ENCODE results near the gene TMEM141. TPM values are rescaled to one million over a fixed set of nuclear protein-coding genes. Genes with fewer than 3 reads are reported as not detected.

The TMEM141 gene
- total and polyA plus RNA-seq, 7 experiments from 2014 or later: 27.2 to 54.9 (median 30.6) TPM

Small RNAs within 50 kb of the gene (microRNA-seq; reads per million reads assigned to microRNA genes)
- gene MIR4292 (ENCODE audit: borderline microRNAs expressed): not detected
- not detected for gene MIR6722 (ENCODE audit: borderline microRNAs expressed)

Other genes with a start within 250 kb of the TMEM141 start
- 10 to 100 TPM; 49.7 to 92.9 (median 58.0) TPM for gene NOTCH1, start 245.3 kb upstream of the TMEM141 start, total RNA-seq
- gene NOTCH1, start 245.3 kb upstream of the TMEM141 start, polyA plus RNA-seq: 1 to 10 TPM; 1.9 to 7.1 TPM
- gene EGFL7, start 128.4 kb upstream of the TMEM141 start, total RNA-seq: 1 to 10 TPM in 1 of 5 experiments, under 1 TPM in 2, not detected in 2; 0.56 to 2.3 (median 0.97) TPM
- not detected for gene EGFL7, start 128.4 kb upstream of the TMEM141 start, polyA plus RNA-seq
- gene AGPAT2, start 103.9 kb upstream of the TMEM141 start, total RNA-seq: 10 to 100 TPM in 2 of 5 experiments, 1 to 10 TPM in 3; 2.3 to 20.6 (median 8.5) TPM
- 10 to 100 TPM; 12.0 to 13.1 TPM for gene AGPAT2, start 103.9 kb upstream of the TMEM141 start, polyA plus RNA-seq
- 1 to 10 TPM in 1 of 5 experiments, under 1 TPM in 2, not detected in 2; 0.46 to 1.6 (median 0.56) TPM for gene DIPK1B, start 78.8 kb upstream of the TMEM141 start, total RNA-seq
- under 1 TPM; 0.11 to 0.31 TPM for gene DIPK1B, start 78.8 kb upstream of the TMEM141 start, polyA plus RNA-seq
- 1 to 10 TPM in 3 of 5 experiments, under 1 TPM in 1, not detected in 1; 0.34 to 3.2 (median 1.2) TPM for gene LCN10, start 48.4 kb upstream of the TMEM141 start, total RNA-seq
- 1 to 10 TPM in 1 of 2 donors, under 1 TPM in 1; 0.45 to 1.1 TPM for gene LCN10, start 48.4 kb upstream of the TMEM141 start, polyA plus RNA-seq
- gene LCN6, start 42.8 kb upstream of the TMEM141 start, total RNA-seq: not detected
- gene LCN6, start 42.8 kb upstream of the TMEM141 start, polyA plus RNA-seq: not detected
- under 1 TPM in 1 of 5 experiments, not detected in 4; 0.83 TPM for gene LCN8, start 33.1 kb upstream of the TMEM141 start, total RNA-seq
- gene LCN8, start 33.1 kb upstream of the TMEM141 start, polyA plus RNA-seq: not detected
- gene LCN15, start 26.8 kb upstream of the TMEM141 start, total RNA-seq: not detected
- gene LCN15, start 26.8 kb upstream of the TMEM141 start, polyA plus RNA-seq: not detected
- 1 to 10 TPM in 4 of 5 experiments, under 1 TPM in 1; 0.36 to 6.6 (median 3.0) TPM for gene CCDC183, start 5.0 kb downstream of the TMEM141 start, total RNA-seq
- under 1 TPM; 0.35 to 0.62 TPM for gene CCDC183, start 5.0 kb downstream of the TMEM141 start, polyA plus RNA-seq
- 100 to 1,000 TPM in 1 of 5 experiments, 10 to 100 TPM in 4; 59.6 to 100 (median 60.9) TPM for gene RABL6, start 16.6 kb downstream of the TMEM141 start, total RNA-seq
- gene RABL6, start 16.6 kb downstream of the TMEM141 start, polyA plus RNA-seq: 10 to 100 TPM in 1 of 2 donors, 1 to 10 TPM in 1; 9.4 to 17.4 TPM
- 1 to 10 TPM in 3 of 5 experiments, under 1 TPM in 2; 0.81 to 7.5 (median 1.8) TPM for gene AJM1, start 51.1 kb downstream of the TMEM141 start, total RNA-seq
- under 1 TPM in 1 of 2 donors, not detected in 1; 0.04 TPM for gene AJM1, start 51.1 kb downstream of the TMEM141 start, polyA plus RNA-seq
- 100 to 1,000 TPM in 1 of 5 experiments, 10 to 100 TPM in 4; 17.7 to 167 (median 27.7) TPM for gene PHPT1, start 58.1 kb downstream of the TMEM141 start, total RNA-seq
- gene PHPT1, start 58.1 kb downstream of the TMEM141 start, polyA plus RNA-seq: 10 to 100 TPM; 57.0 to 75.7 TPM
- 10 to 100 TPM in 1 of 5 experiments, 1 to 10 TPM in 4; 3.7 to 27.7 (median 6.1) TPM for gene MAMDC4, start 61.0 kb downstream of the TMEM141 start, total RNA-seq
- under 1 TPM in 1 of 2 donors, not detected in 1; 0.22 TPM for gene MAMDC4, start 61.0 kb downstream of the TMEM141 start, polyA plus RNA-seq
- 100 to 1,000 TPM; 224 to 369 (median 283) TPM for gene EDF1, start 75.0 kb downstream of the TMEM141 start, total RNA-seq
- gene EDF1, start 75.0 kb downstream of the TMEM141 start, polyA plus RNA-seq: 100 to 1,000 TPM; 337 to 404 TPM
- 10 to 100 TPM; 14.6 to 72.8 (median 29.6) TPM for gene TRAF2, start 95.2 kb downstream of the TMEM141 start, total RNA-seq
- 10 to 100 TPM; 11.9 to 29.1 TPM for gene TRAF2, start 95.2 kb downstream of the TMEM141 start, polyA plus RNA-seq
- 100 to 1,000 TPM in 1 of 5 experiments, 10 to 100 TPM in 4; 54.3 to 105 (median 94.5) TPM for gene FBXW5, start 153.4 kb downstream of the TMEM141 start, total RNA-seq
- gene FBXW5, start 153.4 kb downstream of the TMEM141 start, polyA plus RNA-seq: 100 to 1,000 TPM in 1 of 2 donors, 10 to 100 TPM in 1; 59.1 to 113 TPM
- 1 to 10 TPM in 3 of 5 experiments, under 1 TPM in 2; 0.77 to 3.6 (median 1.4) TPM for gene C8G, start 153.9 kb downstream of the TMEM141 start, total RNA-seq
- not detected for gene C8G, start 153.9 kb downstream of the TMEM141 start, polyA plus RNA-seq
- gene LCN12, start 160.9 kb downstream of the TMEM141 start, total RNA-seq: 1 to 10 TPM in 4 of 5 experiments, under 1 TPM in 1; 0.89 to 4.9 (median 2.6) TPM
- gene LCN12, start 160.9 kb downstream of the TMEM141 start, polyA plus RNA-seq: not detected
- gene PTGDS, start 186.2 kb downstream of the TMEM141 start, total RNA-seq: 10 to 100 TPM in 1 of 5 experiments, 1 to 10 TPM in 3, under 1 TPM in 1; 0.97 to 68.7 (median 4.3) TPM
- not detected for gene PTGDS, start 186.2 kb downstream of the TMEM141 start, polyA plus RNA-seq
- gene LCNL1, start 191.6 kb downstream of the TMEM141 start, total RNA-seq: 1 to 10 TPM in 1 of 5 experiments, under 1 TPM in 2, not detected in 2; 0.12 to 1.9 (median 0.13) TPM
- gene LCNL1, start 191.6 kb downstream of the TMEM141 start, polyA plus RNA-seq: not detected
- 10 to 100 TPM; 54.8 to 78.2 (median 68.0) TPM for gene PAXX, start 201.1 kb downstream of the TMEM141 start, total RNA-seq
- 10 to 100 TPM; 49.3 to 59.1 TPM for gene PAXX, start 201.1 kb downstream of the TMEM141 start, polyA plus RNA-seq
- gene CLIC3, start 205.2 kb downstream of the TMEM141 start, total RNA-seq: 10 to 100 TPM in 1 of 5 experiments, 1 to 10 TPM in 1, under 1 TPM in 2, not detected in 1; 0.46 to 13.0 (median 1.4) TPM
- under 1 TPM; 0.31 to 0.77 TPM for gene CLIC3, start 205.2 kb downstream of the TMEM141 start, polyA plus RNA-seq
- gene ABCA2, start 236.9 kb downstream of the TMEM141 start, total RNA-seq: 100 to 1,000 TPM in 1 of 5 experiments, 10 to 100 TPM in 4; 18.4 to 112 (median 26.7) TPM
- 1 to 10 TPM; 1.8 to 2.5 TPM for gene ABCA2, start 236.9 kb downstream of the TMEM141 start, polyA plus RNA-seq
- gene FUT7, start 240.7 kb downstream of the TMEM141 start, total RNA-seq: 1 to 10 TPM in 1 of 5 experiments, under 1 TPM in 3, not detected in 1; 0.27 to 4.6 (median 0.50) TPM
- under 1 TPM; 0.06 to 0.25 TPM for gene FUT7, start 240.7 kb downstream of the TMEM141 start, polyA plus RNA-seq